NT2/D1 (cell line): ENCODE results near the gene DPP6.

Source experiments
- YY1 ChIP-seq: IDR thresholded peaks from 2 replicates; pipeline ENCODE4 v1.6.1; 2011; ENCODE audit not compliant: insufficient read length, insufficient read depth
- ZNF274 ChIP-seq: IDR thresholded peaks from 2 replicates; pipeline ENCODE4 v1.6.1; 2011; ENCODE audit warnings: mild to moderate bottlenecking, low read depth, low read length

GRCh38 chr7:154426778-154427177 lies 374.6 kb downstream of the DPP6 start:
- no peak for TF ChIP-seq YY1
- TF ChIP-seq ZNF274 = no peak
